ENCODE data around the gene EMP1.

EMP1 gene

DNA sequence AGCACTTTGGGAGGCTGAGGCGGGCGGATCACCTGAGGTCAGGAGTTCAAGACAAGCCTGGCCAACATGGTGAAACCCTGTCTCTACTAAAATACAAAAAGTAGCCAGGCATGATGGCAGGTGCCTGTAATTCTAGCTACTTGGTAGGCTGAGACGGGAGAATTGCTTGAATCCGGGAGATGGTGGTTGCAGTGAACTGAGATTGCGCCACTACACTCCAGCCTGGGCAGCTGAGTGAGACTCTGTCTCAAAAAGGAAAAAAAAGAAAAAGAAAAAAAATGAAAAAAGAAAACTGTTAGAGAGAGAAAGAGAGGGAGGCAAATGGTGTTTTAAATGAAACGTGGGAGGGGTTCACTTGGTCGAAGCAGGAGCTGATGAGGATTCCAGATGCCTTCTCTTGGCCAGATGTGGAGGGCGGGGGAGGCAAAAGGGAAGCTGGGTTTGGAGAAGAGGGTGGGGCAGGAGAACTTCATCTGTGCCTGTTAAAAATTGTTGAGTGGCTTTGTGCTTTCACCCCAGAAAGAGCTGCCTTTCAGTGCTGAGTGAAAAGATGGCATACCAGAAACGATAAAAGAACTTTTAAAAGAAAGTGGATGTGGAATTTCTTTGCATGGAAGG, 1.1 kb downstream of the EMP1 start:
- no peak for DNase-seq (ENCODE audit: low read depth)

DNA sequence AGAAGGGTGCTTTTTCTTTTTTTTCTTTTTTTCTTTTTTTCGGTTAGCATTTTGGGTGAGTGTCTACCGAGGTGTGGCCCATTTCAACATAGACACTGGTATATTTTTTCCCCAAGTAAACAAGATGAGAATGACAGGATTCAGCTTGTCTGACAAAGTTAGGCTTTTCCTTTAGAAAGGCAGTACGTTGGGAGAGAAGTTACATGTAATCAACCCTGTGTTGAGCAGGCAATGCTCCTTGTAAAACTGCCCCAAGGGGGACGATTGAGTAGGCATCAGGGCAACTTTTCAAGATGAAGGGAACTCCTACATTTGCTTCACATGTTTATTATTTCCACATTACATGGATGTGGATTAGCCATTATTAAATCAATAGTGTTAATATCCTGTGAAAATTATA, 1.7 kb downstream of the EMP1 start:
- DNase-seq (ENCODE audit: low read depth), result no peak

DNA sequence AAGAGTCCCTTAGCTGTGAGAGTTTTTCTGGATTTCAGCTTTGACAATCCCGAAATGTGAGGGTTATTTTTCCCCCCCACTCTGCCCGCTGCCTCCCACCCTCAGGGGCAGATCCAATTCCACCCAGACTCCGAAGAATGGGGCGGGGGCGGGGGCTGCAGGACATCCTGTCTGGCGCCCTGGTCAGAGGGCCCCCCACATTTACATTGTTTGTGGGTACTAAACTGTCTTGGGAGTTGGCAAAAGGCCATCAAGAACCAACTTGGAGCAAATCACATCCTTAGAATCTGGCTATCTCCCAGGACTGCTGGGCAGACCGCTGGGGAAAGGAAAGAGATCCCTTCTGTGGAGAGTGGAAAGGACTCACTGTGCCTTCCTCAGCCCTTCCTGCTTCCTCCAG, 2.4 kb downstream of the EMP1 start:
- DNase-seq (ENCODE audit: low read depth), result no peak

DNA sequence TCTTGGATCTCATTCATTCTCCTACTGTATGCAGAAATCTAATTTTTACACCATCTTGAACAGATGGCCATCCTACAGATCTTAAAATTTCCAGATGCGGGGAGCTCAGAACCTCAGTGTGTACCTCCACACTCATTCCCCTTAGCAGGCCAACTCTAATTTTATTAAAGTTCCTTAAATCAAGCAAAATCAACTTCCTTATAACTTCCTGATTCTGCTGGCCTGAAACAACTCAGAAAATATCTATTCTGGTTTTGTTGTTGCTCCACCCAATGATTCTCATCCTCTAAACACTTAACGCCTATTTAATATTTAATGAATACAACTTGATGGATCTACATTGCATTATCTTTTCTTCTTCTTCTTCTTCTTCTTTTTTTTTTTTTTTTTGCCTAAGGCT, 3.1 kb downstream of the EMP1 start:
- DNase-seq (ENCODE audit: low read depth), result no peak

DNA sequence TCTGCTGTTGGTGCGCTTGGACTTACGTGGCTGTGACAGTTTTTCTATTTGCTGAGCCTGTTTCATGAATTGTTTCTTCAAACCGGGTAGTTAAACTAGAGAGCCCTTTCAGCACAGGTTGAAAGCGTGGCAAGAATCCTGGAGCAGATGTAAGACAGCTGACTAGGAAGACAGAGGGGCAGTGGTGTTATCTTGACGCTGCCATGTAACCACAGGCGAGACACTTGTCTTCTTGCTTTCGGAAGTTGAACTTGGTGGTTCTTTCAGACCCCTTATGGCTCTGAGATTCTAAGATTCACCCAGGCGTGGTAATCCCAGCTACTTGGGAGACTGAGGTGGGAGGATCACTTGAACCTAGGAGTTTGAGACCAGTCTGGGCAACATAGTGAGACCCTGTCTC, 4.3 kb downstream of the EMP1 start:
- no peak for DNase-seq (ENCODE audit: low read depth)

DNA sequence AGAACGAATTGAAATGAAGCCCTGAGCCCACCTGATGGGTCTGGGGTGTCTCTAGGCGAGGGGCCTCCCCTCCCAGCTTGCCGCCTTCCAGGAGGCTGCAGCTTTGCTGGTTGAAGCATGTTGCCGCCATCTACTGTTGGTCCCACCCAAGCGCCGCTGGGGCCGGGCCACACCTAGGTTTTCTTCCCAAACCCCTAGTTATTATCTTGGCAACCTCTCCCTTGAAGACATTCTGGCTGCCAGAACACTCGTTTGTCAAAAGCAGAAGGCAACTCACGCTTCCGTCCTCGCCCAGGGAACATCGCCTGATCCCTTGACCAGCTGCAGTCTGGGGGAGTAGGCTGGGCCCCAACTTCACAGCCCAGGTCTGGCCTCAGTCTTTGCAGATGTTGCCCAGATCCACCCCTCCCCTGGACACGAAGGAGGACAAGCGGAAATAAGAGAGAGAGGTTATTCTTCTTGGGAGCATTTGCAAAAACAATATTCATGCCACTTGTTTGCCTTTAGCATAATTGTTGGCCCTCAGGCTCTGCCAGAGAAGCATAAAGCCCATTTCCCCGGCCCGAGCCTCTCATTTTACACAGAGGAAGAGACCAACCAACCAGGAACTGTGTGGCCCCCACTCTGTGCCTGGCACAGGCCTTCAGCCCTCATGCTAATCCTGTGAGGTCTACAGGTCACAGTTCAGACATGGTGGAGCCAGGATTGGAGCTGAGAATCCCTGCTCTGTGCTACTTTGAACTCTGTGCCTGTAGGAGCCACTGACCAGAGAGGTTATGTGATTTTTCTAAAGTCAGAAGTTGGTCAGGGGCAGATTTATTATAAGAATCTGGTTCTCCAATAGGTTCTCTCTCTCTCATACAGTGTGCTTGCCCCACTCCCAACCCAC, 6.8 kb downstream of the EMP1 start:
- DNase-seq (ENCODE audit: low read depth), result peak; percentile 42

DNA sequence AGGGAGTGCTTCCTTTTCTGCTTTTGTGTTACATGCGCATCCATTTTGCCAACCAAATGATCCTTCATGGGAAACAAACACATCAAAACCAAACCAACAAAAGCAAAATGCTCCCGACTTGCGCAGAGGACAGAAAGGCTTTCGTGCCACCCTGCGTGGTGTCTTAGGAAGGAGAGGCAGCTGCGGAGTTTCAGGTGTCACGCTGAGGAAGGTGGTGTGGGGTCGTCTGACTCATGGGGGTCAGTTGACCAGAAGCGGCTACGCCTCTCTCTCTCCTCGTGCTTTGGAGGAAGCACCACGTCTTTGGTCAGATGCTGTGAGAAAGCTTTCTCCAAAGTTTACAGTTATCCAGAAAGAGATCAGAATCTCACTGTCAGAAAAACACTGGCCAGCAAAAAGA, 7.9 kb downstream of the EMP1 start:
- DNase-seq (ENCODE audit: low read depth), result no peak

DNA sequence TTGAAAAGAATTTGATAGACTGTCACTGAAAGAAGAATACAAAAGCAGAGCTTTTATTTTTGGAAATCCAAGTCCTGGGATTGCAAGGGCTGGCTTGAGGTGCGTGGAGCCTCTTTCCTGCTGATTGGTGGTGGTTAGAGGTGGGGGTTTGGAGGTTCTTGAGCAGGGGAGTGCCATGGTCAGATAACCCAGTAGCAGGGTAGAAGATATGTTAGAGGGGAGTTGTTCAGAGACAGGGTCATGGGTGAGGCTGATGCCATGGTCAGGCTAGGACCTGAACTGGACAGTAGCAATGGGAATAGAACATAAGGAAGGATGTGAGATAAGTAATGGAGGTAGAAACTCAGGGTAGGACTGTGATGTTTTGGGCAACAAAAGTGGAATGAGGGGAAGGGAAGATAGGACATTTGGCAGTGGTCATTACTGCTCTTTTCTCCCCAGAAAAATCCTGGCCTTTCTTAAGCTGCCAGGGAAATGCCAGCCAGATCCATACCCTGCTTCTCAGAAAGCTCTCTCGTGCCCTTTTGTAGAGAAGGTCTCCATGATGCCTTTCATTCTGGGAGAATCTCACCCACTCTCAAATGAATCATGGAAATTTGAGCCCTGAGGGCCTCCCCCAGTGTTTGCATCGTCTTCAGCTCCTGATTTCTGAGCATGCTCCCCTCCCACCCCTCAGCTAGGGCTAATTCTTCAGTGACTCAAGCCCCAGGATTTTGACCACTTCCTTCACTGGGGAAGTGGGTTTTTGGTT, 9.5 kb downstream of the EMP1 start:
- peak; percentile 98 for DNase-seq (ENCODE audit: low read depth)

DNA sequence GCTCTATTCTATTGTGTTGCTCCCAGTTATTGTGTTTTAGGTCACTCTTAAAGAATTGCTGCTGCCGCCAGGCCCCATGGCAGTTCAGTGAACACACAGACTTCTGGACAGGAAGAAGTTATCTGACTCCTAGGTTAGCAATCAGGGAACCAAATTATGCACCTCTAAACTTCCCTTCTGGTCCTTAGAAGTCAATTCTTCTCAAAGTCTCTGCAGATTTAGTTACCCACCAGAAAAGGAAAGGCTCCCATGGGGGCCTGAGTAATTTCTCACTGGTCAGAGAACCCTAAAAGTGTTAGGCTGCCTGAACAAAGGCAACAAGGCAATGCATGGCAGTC, 10.0 kb downstream of the EMP1 start:
- DNase-seq (ENCODE audit: low read depth), result no peak

DNA sequence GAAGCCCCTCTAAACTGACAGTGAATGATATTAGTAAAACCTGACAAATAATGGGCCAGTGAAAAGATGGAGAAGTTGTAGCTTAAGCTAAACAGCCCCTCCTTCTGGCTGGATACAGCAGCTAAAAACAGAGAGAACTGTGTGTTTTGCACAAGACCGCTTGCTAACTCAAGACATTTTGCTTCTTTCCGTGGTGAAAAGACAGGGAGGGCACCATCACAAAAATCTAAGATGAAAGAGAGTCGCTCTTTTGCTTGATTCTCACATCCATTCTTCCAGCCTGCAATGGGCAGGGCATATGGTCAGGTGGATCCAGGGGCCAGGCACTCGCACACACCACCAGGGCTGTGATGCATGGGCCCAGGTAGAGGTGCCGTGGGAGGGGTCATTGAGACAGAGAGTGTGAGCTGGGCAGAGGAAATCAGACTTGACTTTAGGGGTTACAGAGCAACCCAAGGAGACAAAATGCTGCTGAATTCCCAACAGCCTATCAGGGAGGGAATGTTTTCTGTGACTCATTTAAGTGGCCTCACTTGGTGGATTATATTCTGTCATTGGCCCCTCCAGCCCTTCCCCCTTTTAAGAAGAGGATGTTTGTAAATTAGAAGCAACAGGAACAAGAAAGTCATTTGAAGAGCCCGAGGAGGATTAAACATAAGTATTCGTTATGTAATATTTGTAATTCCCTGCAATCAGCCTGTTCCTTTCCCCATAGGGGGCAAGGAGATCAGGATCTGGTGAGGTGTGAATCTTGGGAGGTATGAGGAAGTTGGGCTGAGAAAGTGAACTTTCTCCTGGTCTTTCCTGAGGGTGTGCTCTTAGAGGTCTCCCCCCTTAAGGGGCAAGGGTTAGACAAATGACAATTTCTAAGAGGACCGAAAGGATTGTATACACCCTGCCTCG, 12.3 kb downstream of the EMP1 start:
- no peak for DNase-seq (ENCODE audit: low read depth)

DNA sequence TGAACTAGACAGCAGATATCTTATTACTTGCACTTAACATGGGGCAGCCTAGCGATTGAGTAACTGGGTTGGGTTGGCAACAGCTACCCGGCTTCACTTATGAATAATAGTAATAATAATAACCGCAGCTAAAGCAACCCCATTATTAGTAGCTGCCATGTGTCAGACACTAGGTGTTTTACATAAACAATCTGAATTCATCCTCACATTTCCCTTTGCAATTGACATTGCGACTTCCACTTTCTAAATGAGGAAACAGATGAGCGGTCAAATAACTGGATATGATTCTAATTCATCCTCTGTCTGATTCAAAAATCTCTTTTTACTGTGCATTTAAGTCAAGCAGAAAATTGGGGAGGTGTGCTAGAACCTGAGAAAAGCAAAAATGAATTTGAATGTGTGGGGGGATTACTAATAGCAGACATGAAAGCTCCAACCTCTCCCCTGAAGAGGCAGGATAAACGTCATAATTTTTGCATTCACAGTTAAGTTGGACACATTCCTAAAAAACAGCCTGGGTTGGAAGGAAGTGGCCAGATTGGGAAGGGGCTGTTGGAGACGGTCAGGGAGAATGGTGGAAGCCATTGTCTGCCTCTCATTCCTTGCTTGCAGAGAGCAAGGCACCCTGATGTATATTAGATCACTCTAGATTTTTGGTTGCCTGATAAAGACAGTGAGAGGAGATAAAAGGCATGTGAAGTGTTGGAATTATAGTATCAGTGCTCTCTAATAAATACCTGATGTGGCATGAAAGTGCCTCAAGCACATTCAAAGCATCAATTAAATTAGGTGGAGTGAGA, 13.1 kb downstream of the EMP1 start:
- DNase-seq (ENCODE audit: low read depth), result no peak

DNA sequence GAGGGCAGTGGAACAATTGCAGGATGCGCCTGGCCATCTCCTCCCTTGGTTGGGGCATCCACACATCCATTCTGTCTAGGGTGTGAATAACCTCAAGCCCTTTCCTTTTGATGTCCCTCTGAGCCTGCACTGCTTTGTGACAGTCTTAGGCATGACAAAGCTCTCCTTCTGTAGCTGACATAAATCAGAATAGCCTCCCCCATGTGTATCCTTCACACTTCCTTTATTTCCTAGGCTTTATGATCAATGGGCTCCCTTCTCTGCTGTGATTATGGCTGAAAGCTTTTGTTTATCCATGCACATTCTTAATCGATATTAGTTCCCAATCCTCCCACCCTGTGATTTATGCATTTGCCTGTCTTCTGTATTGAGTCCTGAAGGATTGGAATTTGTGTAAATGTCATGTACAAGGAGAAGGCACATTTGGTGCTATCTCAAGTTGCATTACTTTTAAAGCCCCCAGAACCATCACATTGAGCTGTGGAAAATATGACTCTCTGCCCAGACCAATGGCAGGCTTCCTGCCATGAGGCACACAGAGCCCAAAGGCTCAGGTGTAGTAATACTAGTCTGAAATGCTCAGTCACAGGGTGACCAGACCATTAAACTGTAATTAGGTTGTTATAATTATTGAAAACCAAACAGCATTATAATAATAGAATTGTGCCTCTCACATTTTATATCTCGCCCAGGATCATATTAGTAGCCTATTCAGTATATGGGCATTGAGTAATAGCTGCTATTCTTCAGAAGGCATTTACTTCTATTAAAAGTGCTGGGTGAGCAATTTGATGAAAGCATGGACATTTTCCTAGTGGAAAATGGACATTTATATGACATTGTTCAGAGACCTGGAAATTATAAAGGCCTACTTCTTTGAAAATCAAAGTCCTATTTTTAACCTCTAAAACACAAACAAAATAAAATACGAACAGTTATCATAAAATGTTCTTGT, 14.0 kb downstream of the EMP1 start:
- DNase-seq (ENCODE audit: low read depth), result no peak

DNA sequence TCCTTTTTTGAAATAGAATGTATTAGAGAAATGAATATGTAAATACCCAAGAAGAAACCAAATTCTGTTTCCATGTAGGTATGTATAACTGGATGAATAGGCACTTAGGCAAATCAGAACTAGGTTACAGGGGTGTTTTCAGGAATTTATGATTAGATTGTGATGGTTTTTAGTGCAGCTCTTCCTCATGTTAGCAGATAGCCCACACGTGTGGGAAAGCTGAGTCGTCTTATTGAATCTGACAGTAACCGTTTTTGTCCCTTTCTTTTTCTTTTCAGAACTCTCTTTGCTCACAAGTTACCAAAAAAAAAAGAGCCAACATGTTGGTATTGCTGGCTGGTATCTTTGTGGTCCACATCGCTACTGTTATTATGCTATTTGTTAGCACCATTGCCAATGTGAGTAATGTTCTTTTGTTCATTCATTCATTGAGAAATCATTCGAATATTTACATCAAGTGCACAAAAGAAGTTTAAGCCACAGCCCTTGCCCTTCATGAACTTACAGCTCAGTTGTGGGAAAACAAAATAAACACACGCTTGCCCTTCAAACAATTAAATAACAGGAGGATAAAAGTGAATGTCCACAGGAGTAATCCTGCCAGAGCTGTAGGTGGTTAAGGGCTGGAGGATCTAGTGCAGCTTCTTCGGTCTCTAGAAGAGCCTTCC, 14.8 kb downstream of the EMP1 start:
- no peak for DNase-seq (ENCODE audit: low read depth)

DNA sequence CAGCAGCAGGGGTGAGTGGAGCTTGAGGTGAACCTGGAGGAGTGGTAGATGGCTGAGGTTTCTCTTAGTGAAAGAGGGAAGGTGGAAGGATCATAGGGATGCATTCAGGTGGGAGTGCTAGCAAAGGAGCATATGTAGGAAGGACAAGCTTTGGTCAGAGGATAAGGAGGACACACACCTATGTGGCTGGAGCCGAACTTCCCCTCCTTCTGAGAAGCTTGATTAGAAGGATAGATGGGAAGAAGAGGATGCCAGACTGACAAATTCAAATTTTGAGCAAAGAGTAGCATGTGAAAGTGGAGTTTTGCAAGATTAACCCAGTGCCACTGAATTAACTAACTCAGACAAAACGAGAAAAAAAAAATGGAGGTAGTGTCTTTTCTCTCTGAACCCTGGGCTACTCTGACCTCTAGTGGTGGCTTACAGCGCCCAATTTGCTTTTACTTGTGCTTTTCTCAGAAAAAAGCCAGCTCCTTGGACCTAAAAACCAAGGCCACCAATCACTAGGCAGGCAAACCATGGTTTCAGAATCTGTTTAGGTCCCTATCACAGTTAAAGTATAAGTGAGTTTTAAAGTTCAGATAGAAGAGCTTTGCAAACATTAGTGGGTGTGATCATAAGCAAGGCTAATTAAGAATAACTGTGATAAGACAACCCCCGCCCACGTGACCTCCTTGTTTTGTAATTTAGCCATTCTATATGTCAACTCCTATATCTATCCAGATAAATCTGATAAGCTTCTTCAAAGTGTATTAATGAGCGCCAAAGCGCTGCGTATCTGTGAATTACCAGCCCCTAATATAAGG, 15.5 kb downstream of the EMP1 start:
- DNase-seq (ENCODE audit: low read depth), result no peak

DNA sequence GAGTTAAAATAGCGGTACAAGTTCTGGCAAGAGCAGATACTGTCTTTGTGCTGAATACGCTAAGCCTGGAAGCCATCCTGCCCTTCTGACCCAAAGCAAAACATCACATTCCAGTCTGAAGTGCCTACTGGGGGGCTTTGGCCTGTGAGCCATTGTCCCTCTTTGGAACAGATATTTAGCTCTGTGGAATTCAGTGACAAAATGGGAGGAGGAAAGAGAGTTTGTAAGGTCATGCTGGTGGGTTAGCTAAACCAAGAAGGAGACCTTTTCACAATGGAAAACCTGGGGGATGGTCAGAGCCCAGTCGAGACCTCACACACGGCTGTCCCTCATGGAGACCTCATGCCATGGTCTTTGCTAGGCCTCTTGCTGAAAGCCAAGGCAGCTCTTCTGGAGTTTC, 18.5 kb downstream of the EMP1 start:
- no peak for DNase-seq (ENCODE audit: low read depth)

DNA sequence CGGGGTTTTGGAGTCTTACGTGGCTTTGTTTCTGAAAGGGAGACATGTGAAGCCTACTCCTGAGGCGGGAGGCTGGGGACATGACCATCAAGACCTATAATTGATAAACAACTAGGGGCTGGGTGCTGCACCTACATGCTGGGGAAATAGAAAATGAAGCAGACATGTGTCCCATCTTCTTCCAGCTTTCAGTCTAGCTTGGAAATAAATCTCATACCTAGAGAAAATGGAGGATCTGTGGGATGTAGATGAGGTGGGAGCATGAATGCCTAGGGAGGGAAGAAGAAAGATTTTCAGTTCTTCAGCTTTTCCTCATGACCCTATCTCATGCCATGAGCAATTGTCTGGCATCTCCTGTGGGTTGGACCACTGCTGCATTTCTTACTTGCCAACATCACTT, 22.1 kb downstream of the EMP1 start:
- no peak for DNase-seq (ENCODE audit: low read depth)

DNA sequence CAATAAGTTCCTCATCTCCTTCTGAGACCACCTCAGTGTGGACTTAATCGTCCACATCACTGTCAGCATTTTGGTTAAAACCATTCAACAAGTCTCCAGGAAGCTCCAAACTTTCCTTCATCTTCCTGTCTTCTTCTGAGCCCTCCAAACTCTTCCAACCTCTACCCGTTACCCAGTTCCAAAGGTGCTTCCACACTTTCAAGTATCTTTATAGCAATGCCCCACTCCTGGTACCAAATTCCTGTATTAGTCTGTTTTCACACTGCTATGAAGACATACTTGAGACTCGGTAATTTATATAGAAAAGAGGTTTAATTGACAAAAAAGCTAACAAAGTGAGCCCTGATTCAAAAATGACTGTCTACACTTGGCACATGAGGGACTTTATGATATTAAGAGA, 22.8 kb downstream of the EMP1 start:
- DNase-seq (ENCODE audit: low read depth), result no peak

DNA sequence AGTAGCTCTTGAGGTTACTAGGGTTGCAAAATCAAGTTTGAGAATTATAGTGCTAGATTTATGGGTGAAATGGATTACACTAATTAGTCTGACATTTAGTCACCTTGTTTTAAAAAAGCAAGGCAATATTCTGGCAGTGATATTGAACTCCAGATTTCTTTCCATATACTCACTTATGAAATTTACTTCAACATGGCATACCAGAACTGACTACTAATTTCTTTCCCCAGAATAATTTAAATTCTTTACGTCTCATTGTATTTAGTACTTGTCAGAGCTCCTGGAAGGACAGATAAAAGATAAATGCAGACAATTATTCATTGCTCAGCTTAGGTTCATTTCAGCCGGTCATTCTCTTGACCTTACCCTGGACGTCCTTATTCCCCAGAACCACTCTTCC, 24.3 kb downstream of the EMP1 start:
- peak; percentile 56 for DNase-seq (ENCODE audit: low read depth)

DNA sequence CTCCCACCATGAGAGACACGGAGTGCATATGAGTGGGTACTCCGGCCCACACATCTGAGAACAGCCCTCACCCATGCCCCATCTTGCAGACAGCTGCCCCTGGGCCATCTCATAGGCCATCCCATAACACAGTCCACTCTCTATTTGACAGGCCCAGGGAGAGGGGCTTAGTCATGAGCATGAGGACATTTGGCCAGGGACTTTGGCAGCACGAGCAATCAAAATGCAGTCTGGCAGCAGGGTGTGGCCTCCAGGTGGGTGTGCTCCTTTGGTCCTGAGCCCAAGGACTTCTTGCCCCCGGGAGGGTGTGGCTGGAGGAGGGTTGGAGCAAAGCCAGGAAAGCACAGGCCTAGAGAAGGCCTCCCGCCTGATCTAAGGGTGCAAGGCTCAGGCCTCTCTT, 25.6 kb downstream of the EMP1 start:
- DNase-seq (ENCODE audit: low read depth), result no peak

Measured in GM04503 (cell line).